H1 (cell line): ENCODE measurements around the gene ASS1. TPM values are rescaled to one million over a fixed set of nuclear protein-coding genes. Genes with fewer than 3 reads are reported as not detected.

Experiments
- CTCF ChIA-PET: fragments of 300-600 bp; sonication (Branson Sonifier 250); formaldehyde crosslinking; loops from one replicate; lab custom pipeline; 2021; ENCODE audit not compliant: partially characterized antibody; lab: Charles Lee
- POLR2A ChIA-PET: fragments of 300-600 bp; sonication (Branson Sonifier 250); formaldehyde crosslinking; loops from one replicate; lab custom pipeline; 2021; ENCODE audit warnings: inconsistent platforms; ENCODE audit not compliant: partially characterized antibody; lab: Charles Lee
- DNase-seq, 2 experiments: peaks; one replicate each; pipeline versions ENCODE4 v3.0.0 to v3.0.0-alpha.2; 2010 to 2022; ENCODE audit warnings: low spot score in 2 of 2, low read depth in 1 of 2, mixed read lengths in 1 of 2
- FAIRE-seq: peaks from 2 replicates; lab custom pipeline; 2011; peaks lifted over from hg19 to GRCh38; lab: Jason Lieb, UNC
- H2AFZ ChIP-seq: 2 replicates; pipeline ENCODE4 v1.8.1; 2012; ENCODE audit warnings: low read length, inconsistent platforms
- H2AK5ac ChIP-seq: 2 replicates; pipeline ENCODE4 v1.6.1; 2013; ENCODE audit warnings: low read depth, low read length
- H2BK120ac ChIP-seq: replicated peaks from 2 replicates; pipeline ENCODE3; 2013; ENCODE audit warnings: low read depth, low read length, inconsistent platforms
- H2BK12ac ChIP-seq: 2 replicates; pipeline ENCODE4 v1.6.1; 2013; ENCODE audit warnings: low read depth, low read length
- H2BK15ac ChIP-seq: 2 replicates; pipeline ENCODE4 v1.6.1; 2013; ENCODE audit warnings: low read length
- H2BK20ac ChIP-seq: 2 replicates; pipeline ENCODE4 v1.6.1; 2013; ENCODE audit warnings: low read length
- H2BK5ac ChIP-seq: 2 replicates; pipeline ENCODE4 v1.6.1; 2013; ENCODE audit warnings: low read depth, low read length
- H3K14ac ChIP-seq: 2 replicates; pipeline ENCODE4 v1.6.1; 2013; ENCODE audit warnings: inconsistent platforms; ENCODE audit not compliant: insufficient read length
- H3K18ac ChIP-seq: 2 replicates; pipeline ENCODE4 v1.6.1; 2013; ENCODE audit warnings: low read length; ENCODE audit errors: extremely low read depth
- H3K23ac ChIP-seq: 2 replicates; pipeline ENCODE4 v1.6.1; 2013; ENCODE audit warnings: inconsistent platforms; ENCODE audit not compliant: insufficient read length
- H3K23me2 ChIP-seq: 2 replicates; pipeline ENCODE4 v1.6.1; 2013; ENCODE audit warnings: low read depth, low read length
- H3K27ac ChIP-seq: 2 replicates; pipeline ENCODE4 v1.6.1; 2011; ENCODE audit warnings: low read depth, low read length, inconsistent platforms
- H3K27me3 ChIP-seq, 4 experiments: replicated peaks in 1 of 4; 1 replicate in 1 of 4; 2 replicates in 3 of 4; pipeline versions ENCODE4 v1.6.1 to v1.8.1; 2011 to 2013; ENCODE audit warnings: low read length in 3 of 4, mild to moderate bottlenecking in 3 of 4, inconsistent platforms in 2 of 4, mixed read lengths in 2 of 4, moderate library complexity in 1 of 4; ENCODE audit not compliant: control insufficient read depth in 3 of 4, insufficient read depth in 3 of 4; ENCODE audit errors: extremely low read depth in 1 of 4
- H3K36me3 ChIP-seq, 4 experiments: 2 replicates each; pipeline versions ENCODE4 v1.6.1 to v1.8.1; 2011 to 2013; ENCODE audit warnings: mild to moderate bottlenecking in 4 of 4, low read length in 3 of 4, moderate library complexity in 2 of 4, control low read depth in 1 of 4, inconsistent platforms in 1 of 4; ENCODE audit not compliant: insufficient read depth in 4 of 4, control insufficient read depth in 2 of 4
- H3K4ac ChIP-seq: replicated peaks from 2 replicates; pipeline ENCODE3; 2013; ENCODE audit warnings: low read length, low read depth, mixed read lengths, inconsistent platforms; ENCODE audit not compliant: insufficient read length
- H3K4me1 ChIP-seq, 4 experiments: replicated peaks in 1 of 4; 1 replicate in 1 of 4; 2 replicates in 3 of 4; pipeline versions ENCODE4 v1.6.1 to v1.8.1; 2011 to 2013; ENCODE audit warnings: low read length in 3 of 4, inconsistent platforms in 2 of 4, mixed read lengths in 1 of 4; ENCODE audit not compliant: insufficient read depth in 4 of 4, control insufficient read depth in 3 of 4
- H3K4me2 ChIP-seq, 2 experiments: 2 replicates each; pipeline versions ENCODE4 v1.6.1 to v1.8.1; 2011 to 2013; ENCODE audit warnings: low read depth in 2 of 2, low read length in 2 of 2, control low read depth in 1 of 2, inconsistent platforms in 1 of 2, mild to moderate bottlenecking in 1 of 2; ENCODE audit not compliant: insufficient read depth in 1 of 2
- H3K4me3 ChIP-seq, 4 experiments: fragments of 200-600, 300-600 bp in 1 of 4; sonication (generic), shearing (Covaris generic), sonication (Bioruptor Twin) in 1 of 4; 2 replicates each; pipeline versions ENCODE4 v1.5.1 to v1.8.1; 2011 to 2016; ENCODE audit warnings: low read length in 4 of 4, low read depth in 3 of 4, control low read depth in 2 of 4, inconsistent platforms in 2 of 4, mild to moderate bottlenecking in 2 of 4, mixed read lengths in 1 of 4, moderate library complexity in 1 of 4; ENCODE audit not compliant: insufficient read depth in 2 of 4; ENCODE audit errors: extremely low read depth in 1 of 4
- H3K56ac ChIP-seq: replicated peaks from 2 replicates; pipeline ENCODE3; 2013; ENCODE audit warnings: low read depth, mild to moderate bottlenecking, mixed read lengths, low read length, inconsistent platforms; ENCODE audit not compliant: insufficient read length
- H3K79me1 ChIP-seq: 2 replicates; pipeline ENCODE4 v1.6.1; 2013; ENCODE audit warnings: low read depth, low read length, control low read depth
- H3K79me2 ChIP-seq, 2 experiments: 2 replicates each; pipeline versions ENCODE4 v1.6.1 to v1.8.1; 2012 to 2013; ENCODE audit warnings: low read length in 2 of 2, mild to moderate bottlenecking in 2 of 2, inconsistent platforms in 1 of 2; ENCODE audit not compliant: insufficient read depth in 2 of 2, control insufficient read depth in 1 of 2
- H3K9ac ChIP-seq, 4 experiments: replicated peaks in 1 of 4; 1 replicate in 1 of 4; 2 replicates in 3 of 4; pipeline versions ENCODE4 v1.6.1 to v1.8.1; 2011 to 2013; ENCODE audit warnings: low read depth in 3 of 4, low read length in 3 of 4, control low read depth in 2 of 4, mild to moderate bottlenecking in 2 of 4, moderate library complexity in 2 of 4, inconsistent platforms in 1 of 4; ENCODE audit errors: extremely low read depth in 1 of 4
- H3K9me3 ChIP-seq, 2 experiments: 2 replicates each; pipeline versions ENCODE4 v1.6.1 to v1.8.1; 2012 to 2013; ENCODE audit warnings: mild to moderate bottlenecking in 2 of 2, moderate library complexity in 2 of 2, control low read depth in 1 of 2, inconsistent platforms in 1 of 2, low read depth in 1 of 2, low read length in 1 of 2, mixed read lengths in 1 of 2; ENCODE audit not compliant: insufficient read depth in 2 of 2
- H4K20me1 ChIP-seq, 2 experiments: replicated peaks in 1 of 2; 2 replicates each; pipeline versions ENCODE3 to v1.8.1; 2011 to 2013; ENCODE audit warnings: inconsistent platforms in 2 of 2, low read length in 2 of 2, mild to moderate bottlenecking in 1 of 2; ENCODE audit not compliant: insufficient read depth in 2 of 2, control insufficient read depth in 1 of 2
- H4K5ac ChIP-seq: 2 replicates; pipeline ENCODE4 v1.6.1; 2013; ENCODE audit warnings: low read length, low read depth, mixed read lengths, inconsistent platforms; ENCODE audit not compliant: insufficient read length
- H4K8ac ChIP-seq: 2 replicates; pipeline ENCODE4 v1.8.0; 2013; ENCODE audit warnings: mild to moderate bottlenecking, moderate library complexity, low read length, inconsistent platforms; ENCODE audit not compliant: insufficient read depth; ENCODE audit errors: extremely low read depth
- H4K91ac ChIP-seq: replicated peaks from 2 replicates; pipeline ENCODE3; 2013; ENCODE audit warnings: low read length, mixed read lengths, inconsistent platforms; ENCODE audit not compliant: insufficient read length
- CBX8 ChIP-seq: fragments of 300-800, 300-1000 bp; sonication (generic); IDR thresholded peaks from 2 replicates; pipeline ENCODE4 v1.7.1; 2016; ENCODE audit warnings: low read depth, low read length, borderline replicate concordance
- GTF2F1 ChIP-seq: IDR thresholded peaks from 2 replicates; pipeline ENCODE4 v1.6.1; 2012; ENCODE audit warnings: low read depth, low read length, improper control_type of control experiment, borderline replicate concordance
- HDAC6 ChIP-seq: IDR thresholded peaks from one replicate; pipeline ENCODE4 v1.7.1; 2012; ENCODE audit warnings: low read depth, mild to moderate bottlenecking, inconsistent platforms, low read length, moderate library complexity
- JUND ChIP-seq: IDR thresholded peaks from 2 replicates; pipeline ENCODE4 v1.6.1; 2011; ENCODE audit warnings: mild to moderate bottlenecking, improper control_type of control experiment, low read length
- KDM4A ChIP-seq: IDR thresholded peaks from one replicate; pipeline ENCODE4 v1.7.1; 2012; ENCODE audit warnings: low read depth, mild to moderate bottlenecking, moderate library complexity, low read length, inconsistent platforms; ENCODE audit not compliant: severe bottlenecking
- POLR2A ChIP-seq, 2 experiments: IDR thresholded peaks; 1 replicate in 1 of 2; 2 replicates in 1 of 2; pipeline ENCODE4 v1.6.1; 2011; ENCODE audit warnings: low read depth in 2 of 2, low read length in 2 of 2, mild to moderate bottlenecking in 2 of 2; ENCODE audit errors: control extremely low read depth in 1 of 2
- RAD21 ChIP-seq, 2 experiments: IDR thresholded peaks in 1 of 2; conservative IDR thresholded peaks in 1 of 2; 2 replicates each; pipeline ENCODE4 v1.6.1; 2011; ENCODE audit warnings: low read depth in 2 of 2, low read length in 2 of 2, improper control_type of control experiment in 1 of 2, inconsistent platforms in 1 of 2, mild to moderate bottlenecking in 1 of 2, moderate library complexity in 1 of 2
- RBBP5 ChIP-seq: IDR thresholded peaks from 2 replicates; pipeline ENCODE4 v1.7.1; 2012; ENCODE audit warnings: low read depth, mild to moderate bottlenecking, inconsistent platforms, low read length, moderate library complexity, borderline replicate concordance
- SIN3A ChIP-seq, 2 experiments: IDR thresholded peaks in 1 of 2; conservative IDR thresholded peaks in 1 of 2; 2 replicates each; pipeline ENCODE4 v1.6.1; 2011 to 2012; ENCODE audit warnings: low read length in 2 of 2, improper control_type of control experiment in 1 of 2, low read depth in 1 of 2, mild to moderate bottlenecking in 1 of 2
- SP4 ChIP-seq: IDR thresholded peaks from 2 replicates; pipeline ENCODE4 v1.6.1; 2012; ENCODE audit warnings: low read length, inconsistent platforms
- TAF7 ChIP-seq: optimal IDR thresholded peaks from 2 replicates; pipeline ENCODE3; 2011; ENCODE audit warnings: low read depth, mild to moderate bottlenecking, inconsistent platforms, low read length, moderate library complexity, borderline replicate concordance
- YY1 ChIP-seq: IDR thresholded peaks from 2 replicates; pipeline ENCODE4 v1.6.1; 2011; ENCODE audit warnings: low read depth, mild to moderate bottlenecking, low read length
- WGBS, 2 experiments: shearing (Covaris generic) in 1 of 2; methylation state at CpG; one replicate each; pipeline versions ENCODE4 v1.1.6 to v1.1.7; 2013 to 2015; ENCODE audit warnings: low lambda C conversion rate in 2 of 2, mixed read lengths in 2 of 2, inconsistent platforms in 1 of 2, low coverage in 1 of 2, missing lambda C conversion rate in 1 of 2; ENCODE audit not compliant: insufficient replicate concordance in 2 of 2, insufficient coverage in 1 of 2, insufficient read length in 1 of 2; ENCODE audit errors: extremely low coverage in 1 of 2, missing lambda C conversion rate in 1 of 2; 5-methylcytosine and 5-hydroxymethylcytosine counted together
- polyA plus RNA-seq, 7 experiments: library from polyadenylated mRNA; depleted of rRNA in 3 of 7; stranded (reverse) in 5 of 7; unstranded in 2 of 7; fragments of >200 nt in 5 of 7; fragments of 200-250 nt in 2 of 7; gene quantifications; 1 replicate in 5 of 7; 2 replicates in 1 of 7; 4 replicates in 1 of 7; pipeline versions ENCODE4 v1.2.1 to v1.2.3, GENCODE V29; 2011 to 2013; ENCODE audit warnings: missing spikeins in 2 of 7, mixed read lengths in 2 of 7
- total RNA-seq: library from RNA; stranded (reverse); fragmentation: NEBNext Ultra II Directional; extraction: Animal tissue kit (Norgen Biotek cat#: 25700); gene quantifications from 2 replicates; pipeline ENCODE4 v1.2.1, GENCODE V29; 2021
- TF ChIP-seq, protein P1 (sequence below): IDR thresholded peaks from 2 replicates; pipeline ENCODE4 v1.6.1; 2011; ENCODE audit warnings: low read depth, mild to moderate bottlenecking, low read length; ENCODE audit not compliant: insufficient read depth

ASS1 gene
- total and polyA plus RNA-seq, 2 of the 8 experiments (the other 6 are each of a cell fraction or from before 2014, with no cell fraction given) = 108 to 296 TPM

- no peak overlapping the region for H2BK15ac ChIP-seq
- 91% methylated on average over 13 of the region's 13 CpGs; no CpG with 5 or more reads in 1 of the 2 experiments for WGBS, 2 experiments
- H3K18ac ChIP-seq = no peak overlapping the region
- H3K23me2 ChIP-seq = peaks cover 8% of the 10 kb centered on the region
- H3K14ac ChIP-seq = no peak overlapping the region
- H3K4me1 ChIP-seq = peaks cover 0 to 22% (median 11%) of the 10 kb centered on the region in 4 experiments; a peak in 6 of 7 replicates
- H3K4me3 ChIP-seq = no peak overlapping the region
- no peaks in the 10 kb centered on the region for H3K9me3 ChIP-seq
- no peak for DNase-seq
- H3K79me2 ChIP-seq = no peaks in the 10 kb centered on the region
- CTCF ChIA-PET = interaction anchor here (0.6 to 2.4 kb wide), 4 partner anchors 14 to 484 kb away, joined by 3 to 10 read pairs (median 4); no protein-coding TSS in a partner anchor
- H2BK20ac ChIP-seq = no peak overlapping the region
- H3K36me3 ChIP-seq = no peaks in the 10 kb centered on the region
- no peak overlapping the region; the same call in 1 of the 2 replicates for H2BK5ac ChIP-seq
- H3K4me2 ChIP-seq = no peak overlapping the region
- H3K27me3 ChIP-seq = peaks cover 1 to 24% (median 20%) of the 10 kb centered on the region in 4 experiments; a peak in 6 of 7 replicates
- FAIRE-seq = no peak
- H4K5ac ChIP-seq = no peak overlapping the region
- H3K56ac ChIP-seq = no peak overlapping the region
- peak overlapping the region; percentile 65; the same call in 1 of the 2 replicates for H4K8ac ChIP-seq
- no peak overlapping the region for H4K91ac ChIP-seq
- no peak overlapping the region for H3K23ac ChIP-seq
- no peaks in the 10 kb centered on the region for H3K79me1 ChIP-seq
- no peak overlapping the region for H3K4ac ChIP-seq
- no peak overlapping the region for H3K27ac ChIP-seq
- no peak overlapping the region for H2BK12ac ChIP-seq
- H2AFZ ChIP-seq = no peak overlapping the region
- POLR2A ChIA-PET = interaction anchor here (1.4 kb wide), 1 partner anchor 19 kb away, joined by 6 read pairs; no protein-coding TSS in a partner anchor
- no peak overlapping the region; the same call in 1 of the 2 replicates for H2AK5ac ChIP-seq
- H4K20me1 ChIP-seq = no peaks in the 10 kb centered on the region
- H2BK120ac ChIP-seq = no peak overlapping the region
- H3K9ac ChIP-seq = no peak overlapping the region
- TF ChIP-seq SP4 (no peak), TAF7 (no peak), POLR2A (IDR thresholded peaks at IDR 0.05; ENCODE audit: control extremely low read depth in 1 of 2, low read depth in 2 of 2, low read length in 2 of 2) (no peak), RAD21 (IDR thresholded peaks at IDR 0.05 in 1 of 2, conservative IDR thresholded peaks at IDR 0.05 in 1 of 2; ENCODE audit: low read depth in 2 of 2, low read length in 2 of 2) (no peak), SIN3A (conservative IDR thresholded peaks at IDR 0.05 in 1 of 2, IDR thresholded peaks at IDR 0.05 in 1 of 2; ENCODE audit: low read depth in 1 of 2, low read length in 2 of 2) (no peak), RBBP5 (no peak), YY1 (no peak), KDM4A (no peak), GTF2F1 (no peak), CBX8 (no peak), JUND (no peak), HDAC6 (no peak)
- TF ChIP-seq, protein P1, sequence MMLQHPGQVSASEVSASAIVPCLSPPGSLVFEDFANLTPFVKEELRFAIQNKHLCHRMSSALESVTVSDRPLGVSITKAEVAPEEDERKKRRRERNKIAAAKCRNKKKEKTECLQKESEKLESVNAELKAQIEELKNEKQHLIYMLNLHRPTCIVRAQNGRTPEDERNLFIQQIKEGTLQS = no peak
These were observed 15.4 kb upstream of the ASS1 start for GRCh38 chr9:130429381-130429780.
